Smooth muscle cell (in vitro differentiated cells): ENCODE results near the gene IL10. TPM values are rescaled to one million over a fixed set of nuclear protein-coding genes. Genes with fewer than 3 reads are reported as not detected.
A peak's percentile ranks its signal among the peaks of the same experiment; 100 is the strongest.

Experiments
- DNase-seq: peaks from one replicate; lab custom pipeline; 2025; ENCODE audit not compliant: unreplicated experiment; lab: John Stamatoyannopoulos, UW
- H2AFZ ChIP-seq: fragments of 200-600 bp; sonication (generic); 2 replicates; pipeline ENCODE4 v1.6.0; 2016; ENCODE audit warnings: antibody characterized with exemption, low read depth, mild to moderate bottlenecking
- H3F3A ChIP-seq: fragments of 200-600 bp; sonication (generic); 2 replicates; pipeline ENCODE4 v1.6.0; 2017; ENCODE audit warnings: antibody characterized with exemption, low read depth
- H3K27ac ChIP-seq: fragments of 200-600 bp; sonication (generic); 2 replicates; pipeline ENCODE4 v1.5.1; 2016; ENCODE audit warnings: low read depth, mild to moderate bottlenecking
- H3K27me3 ChIP-seq: fragments of 200-600 bp; sonication (generic); 2 replicates; pipeline ENCODE4 v1.6.1; 2016; ENCODE audit warnings: low read depth, mild to moderate bottlenecking
- H3K36me3 ChIP-seq: fragments of 200-600 bp; sonication (generic); 2 replicates; pipeline ENCODE4 v1.5.1; 2016; ENCODE audit warnings: low read depth
- H3K4me1 ChIP-seq: fragments of 200-600 bp; sonication (generic); 2 replicates; pipeline ENCODE4 v1.5.1; 2016; ENCODE audit warnings: low read depth
- H3K4me2 ChIP-seq: fragments of 200-600 bp; sonication (generic); 2 replicates; pipeline ENCODE4 v1.6.0; 2016; ENCODE audit warnings: mild to moderate bottlenecking
- H3K4me3 ChIP-seq: fragments of 200-600 bp; sonication (generic); 2 replicates; pipeline ENCODE4 v1.5.1; 2016; ENCODE audit warnings: mild to moderate bottlenecking
- H3K79me2 ChIP-seq: fragments of 200-600 bp; sonication (generic); 2 replicates; pipeline ENCODE4 v1.6.0; 2016; ENCODE audit warnings: low read depth, mild to moderate bottlenecking
- H3K9ac ChIP-seq: fragments of 200-600 bp; sonication (generic); 2 replicates; pipeline ENCODE4 v1.6.0; 2016; ENCODE audit warnings: low read depth
- H3K9me3 ChIP-seq: fragments of 200-600 bp; sonication (generic); replicated peaks from 2 replicates; pipeline ENCODE4 v1.5.1; 2016; ENCODE audit warnings: low read depth
- H4K20me1 ChIP-seq: fragments of 200-600 bp; sonication (generic); 2 replicates; pipeline ENCODE4 v1.6.0; 2016; ENCODE audit warnings: low read depth
- CTCF ChIP-seq: fragments of 200-600 bp; sonication (generic); IDR thresholded peaks from 2 replicates; pipeline ENCODE4 v1.5.1; 2017; ENCODE audit warnings: borderline replicate concordance, mild to moderate bottlenecking, antibody characterized with exemption; ENCODE audit not compliant: insufficient read depth, poor library complexity, severe bottlenecking
- WGBS: methylation state at CpG from one replicate; pipeline ENCODE4 v1.1.7; 2016; ENCODE audit warnings: low lambda C conversion rate; 5-methylcytosine and 5-hydroxymethylcytosine counted together
- polyA plus RNA-seq: library from polyadenylated mRNA; unstranded; fragments of >200 nt; fragmentation: Nextera tagmentation; extraction: Ambion mirVana; gene quantifications from 2 replicates; pipeline ENCODE4 v1.2.1, GENCODE V29; 2016
- total RNA-seq: library from RNA; depleted of rRNA; stranded (reverse); fragments of >200 nt; gene quantifications from 2 replicates; pipeline ENCODE4 v1.2.3, GENCODE V29; 2014

Gene IL10
- total and polyA plus RNA-seq, 2 experiments from 2014 or later = 1.2 to 2.2 TPM

DNA sequence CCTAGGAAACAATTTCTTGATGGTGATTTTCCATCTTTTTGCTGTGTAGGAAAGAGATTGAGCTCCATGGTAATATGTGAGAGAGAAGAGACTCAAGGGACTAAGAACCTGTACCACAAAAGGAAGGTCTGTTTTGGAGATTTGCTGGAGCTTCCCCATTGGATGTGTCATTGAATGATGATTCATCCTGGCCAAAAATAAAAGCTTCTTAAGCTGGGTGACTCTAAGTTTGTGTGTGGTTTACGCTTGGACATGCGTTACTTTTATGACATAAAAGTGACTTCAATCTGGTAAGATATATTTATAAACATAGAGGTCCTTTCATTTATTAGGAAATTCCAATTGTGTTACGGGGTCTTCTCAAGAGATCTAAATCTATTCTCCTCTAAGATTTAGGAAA is 19.2 kb downstream of the IL10 start:
- no peaks in the 10 kb centered on the region for H4K20me1 ChIP-seq
- peak overlapping the region; percentile 75 for H3K27ac ChIP-seq
- no peaks in the 10 kb centered on the region for H3K9me3 ChIP-seq
- no peak overlapping the region for H3K4me3 ChIP-seq
- H3K27me3 ChIP-seq = no peaks in the 10 kb centered on the region
- H3K79me2 ChIP-seq = no peaks in the 10 kb centered on the region
- no peaks in the 10 kb centered on the region for H3K4me1 ChIP-seq
- peaks cover 12% of the 10 kb centered on the region for H3F3A ChIP-seq
- WGBS = 33% methylated on average over 3 of the region's 3 CpGs
- H3K4me2 ChIP-seq = no peak overlapping the region
- no peaks in the 10 kb centered on the region for H3K36me3 ChIP-seq
- no peak overlapping the region for H2AFZ ChIP-seq
- H3K9ac ChIP-seq = no peak overlapping the region
- DNase-seq = no peak
- TF ChIP-seq CTCF = no peak

GRCh38 chr1:206752481-206752880 is 19.8 kb downstream of the IL10 start:
- H3K27me3 ChIP-seq = no peaks in the 10 kb centered on the region
- 97% methylated on average over 2 of the region's 2 CpGs for WGBS

GRCh38 chr1:206751891-206752290 is 20.4 kb downstream of the IL10 start:
- Histone ChIP-seq H3K36me3 (no peaks in the 10 kb centered on the region), H3F3A (peaks cover 12% of the 10 kb centered on the region), H3K4me2 (no peak overlapping the region), H3K4me1 (no peaks in the 10 kb centered on the region), H2AFZ (no peak overlapping the region), H3K4me3 (no peak overlapping the region), H3K27me3 (no peaks in the 10 kb centered on the region), H3K27ac (no peak overlapping the region), H3K9me3 (no peaks in the 10 kb centered on the region), H4K20me1 (no peaks in the 10 kb centered on the region), H3K79me2 (no peaks in the 10 kb centered on the region), H3K9ac (no peak overlapping the region)
- TF ChIP-seq CTCF = no peak
- DNase-seq = no peak
- WGBS = 52% methylated on average over 5 of the region's 5 CpGs

More at GRCh38 chr1:206752481-206752880, 19.8 kb downstream of the IL10 start:
- Histone ChIP-seq H3K36me3 (no peaks in the 10 kb centered on the region), H4K20me1 (no peaks in the 10 kb centered on the region), H3K9ac (no peak overlapping the region), H3K4me2 (no peak overlapping the region), H3K4me3 (no peak overlapping the region), H2AFZ (no peak overlapping the region), H3F3A (peaks cover 12% of the 10 kb centered on the region), H3K4me1 (no peaks in the 10 kb centered on the region), H3K79me2 (no peaks in the 10 kb centered on the region), H3K9me3 (no peaks in the 10 kb centered on the region), H3K27ac (peak overlapping the region; percentile 75)
- TF ChIP-seq CTCF = no peak
- DNase-seq = no peak

DNA sequence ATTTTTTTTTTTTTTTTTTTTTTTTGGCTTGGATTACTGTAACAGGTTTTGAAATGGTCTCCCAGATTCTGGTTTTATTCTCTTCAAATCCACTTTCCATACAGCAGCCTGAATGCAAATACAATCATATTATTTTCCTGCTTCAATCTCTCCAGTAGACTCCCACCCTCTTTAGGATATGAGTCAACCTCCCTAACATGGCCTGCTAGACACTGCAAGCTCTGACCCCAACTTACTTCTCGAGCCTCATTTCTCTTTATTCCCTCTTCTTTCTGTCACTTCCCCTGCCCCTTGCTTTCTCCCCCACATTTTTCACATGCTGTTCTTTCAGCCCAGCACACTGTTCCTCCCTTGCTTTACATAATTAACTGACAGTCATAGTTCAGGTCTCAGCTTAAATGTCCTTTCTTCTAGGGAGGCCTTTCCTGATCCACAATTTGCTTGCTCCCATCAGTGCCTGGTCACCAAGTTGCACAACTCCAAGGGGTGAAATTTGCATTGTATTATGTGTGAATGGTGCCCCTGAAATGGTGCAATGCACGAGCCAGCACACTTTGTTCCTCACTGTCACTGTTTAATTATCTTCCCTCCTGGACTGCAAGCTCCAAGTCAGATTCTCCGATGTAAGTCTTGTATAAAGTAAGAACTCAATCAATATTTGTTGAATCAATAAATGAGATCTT is 23.8 kb downstream of the IL10 start:
- 73% methylated on average over 3 of the region's 3 CpGs for WGBS
- H3K9ac ChIP-seq = no peak overlapping the region
- H3K4me1 ChIP-seq = no peaks in the 10 kb centered on the region
- no peak overlapping the region for H3K27ac ChIP-seq
- no peak for TF ChIP-seq CTCF
- H3K79me2 ChIP-seq = no peaks in the 10 kb centered on the region
- H3K4me2 ChIP-seq = no peak overlapping the region
- H3K36me3 ChIP-seq = no peaks in the 10 kb centered on the region
- H3K4me3 ChIP-seq = no peak overlapping the region
- DNase-seq = no peak
- H4K20me1 ChIP-seq = no peaks in the 10 kb centered on the region
- H2AFZ ChIP-seq = no peak overlapping the region
- no peaks in the 10 kb centered on the region for H3K27me3 ChIP-seq
- H3F3A ChIP-seq = peaks cover 1% of the 10 kb centered on the region
- no peaks in the 10 kb centered on the region for H3K9me3 ChIP-seq
